ENCODE measurements around the gene SHH.

Gene SHH

GRCh38 chr7:155797262-155798250 is 14.7 kb downstream of the SHH start:
- peaks cover 7% of the 10 kb centered on the region for H3K4me1 Mint-ChIP-seq (ENCODE audit: low read depth)
- H3K4me3 Mint-ChIP-seq = no peak overlapping the region
- H3K27ac Mint-ChIP-seq = no peak overlapping the region
- H3K9me3 Mint-ChIP-seq = no peaks in the 10 kb centered on the region
- peaks cover 39% of the 10 kb centered on the region for H3K27me3 Mint-ChIP-seq
- H3K36me3 Mint-ChIP-seq (ENCODE audit: low read depth) = no peaks in the 10 kb centered on the region

GRCh38 chr7:155796381-155797261 is 15.6 kb downstream of the SHH start:
- H3K36me3 Mint-ChIP-seq (ENCODE audit: low read depth) = no peaks in the 10 kb centered on the region
- H3K4me1 Mint-ChIP-seq (ENCODE audit: low read depth) = peaks cover 4% of the 10 kb centered on the region
- H3K9me3 Mint-ChIP-seq = no peaks in the 10 kb centered on the region
- H3K27me3 Mint-ChIP-seq = peaks cover 31% of the 10 kb centered on the region
- no peak overlapping the region for H3K4me3 Mint-ChIP-seq
- H3K27ac Mint-ChIP-seq = no peak overlapping the region

GRCh38 chr7:155795951-155796350 is 16.3 kb downstream of the SHH start:
- H3K9me3 Mint-ChIP-seq = no peaks in the 10 kb centered on the region
- H3K27me3 Mint-ChIP-seq = peaks cover 26% of the 10 kb centered on the region
- no peak overlapping the region for H3K4me3 Mint-ChIP-seq
- no peak overlapping the region for H3K27ac Mint-ChIP-seq
- H3K4me1 Mint-ChIP-seq (ENCODE audit: low read depth) = peaks cover 4% of the 10 kb centered on the region
- H3K36me3 Mint-ChIP-seq (ENCODE audit: low read depth) = no peaks in the 10 kb centered on the region

- Mint-ChIP-seq H3K4me3 (no peak overlapping the region), H3K4me1 (ENCODE audit: low read depth) (peaks cover 4% of the 10 kb centered on the region), H3K36me3 (ENCODE audit: low read depth) (no peaks in the 10 kb centered on the region), H3K9me3 (no peaks in the 10 kb centered on the region), H3K27ac (no peak overlapping the region), H3K27me3 (peaks cover 22% of the 10 kb centered on the region)
These were observed 16.9 kb downstream of the SHH start for GRCh38 chr7:155795401-155795800.

- Mint-ChIP-seq H3K4me3 (no peak overlapping the region), H3K27ac (no peak overlapping the region), H3K9me3 (no peaks in the 10 kb centered on the region), H3K4me1 (ENCODE audit: low read depth) (peaks cover 4% of the 10 kb centered on the region), H3K27me3 (peaks cover 12% of the 10 kb centered on the region), H3K36me3 (ENCODE audit: low read depth) (no peaks in the 10 kb centered on the region)
These were observed 18.1 kb downstream of the SHH start for GRCh38 chr7:155794196-155794595.

GRCh38 chr7:155793720-155794119 is 18.5 kb downstream of the SHH start:
- H3K4me1 Mint-ChIP-seq (ENCODE audit: low read depth) = peaks cover 4% of the 10 kb centered on the region
- H3K36me3 Mint-ChIP-seq (ENCODE audit: low read depth) = no peaks in the 10 kb centered on the region
- no peaks in the 10 kb centered on the region for H3K9me3 Mint-ChIP-seq
- no peak overlapping the region for H3K27ac Mint-ChIP-seq
- H3K4me3 Mint-ChIP-seq = no peak overlapping the region
- peaks cover 7% of the 10 kb centered on the region for H3K27me3 Mint-ChIP-seq

- no peaks in the 10 kb centered on the region for H3K9me3 Mint-ChIP-seq
- no peaks in the 10 kb centered on the region for H3K4me1 Mint-ChIP-seq (ENCODE audit: low read depth)
- H3K4me3 Mint-ChIP-seq = no peak overlapping the region
- H3K36me3 Mint-ChIP-seq (ENCODE audit: low read depth) = no peaks in the 10 kb centered on the region
- no peak overlapping the region for H3K27ac Mint-ChIP-seq
- H3K27me3 Mint-ChIP-seq = peaks cover under 1% of the 10 kb centered on the region
These were observed 19.2 kb downstream of the SHH start for GRCh38 chr7:155792999-155793560.

- no peak overlapping the region for H3K27ac Mint-ChIP-seq
- peaks cover 6% of the 10 kb centered on the region for H3K27me3 Mint-ChIP-seq
- no peak overlapping the region for H3K4me3 Mint-ChIP-seq
- H3K4me1 Mint-ChIP-seq (ENCODE audit: low read depth) = peaks cover 5% of the 10 kb centered on the region
- H3K9me3 Mint-ChIP-seq = no peaks in the 10 kb centered on the region
- no peaks in the 10 kb centered on the region for H3K36me3 Mint-ChIP-seq (ENCODE audit: low read depth)
These were observed 19.8 kb downstream of the SHH start for GRCh38 chr7:155792315-155792960.

GRCh38 chr7:155791836-155792235 is 20.4 kb downstream of the SHH start:
- Mint-ChIP-seq H3K4me3 (no peak overlapping the region), H3K27ac (no peak overlapping the region), H3K4me1 (ENCODE audit: low read depth) (peaks cover 6% of the 10 kb centered on the region), H3K36me3 (ENCODE audit: low read depth) (no peaks in the 10 kb centered on the region), H3K27me3 (peaks cover 6% of the 10 kb centered on the region), H3K9me3 (no peaks in the 10 kb centered on the region)

- H3K4me1 Mint-ChIP-seq (ENCODE audit: low read depth) = peaks cover 9% of the 10 kb centered on the region
- peaks cover 1% of the 10 kb centered on the region for H3K36me3 Mint-ChIP-seq (ENCODE audit: low read depth)
- H3K27me3 Mint-ChIP-seq = peaks cover 8% of the 10 kb centered on the region
- H3K27ac Mint-ChIP-seq = no peak overlapping the region
- no peaks in the 10 kb centered on the region for H3K9me3 Mint-ChIP-seq
- H3K4me3 Mint-ChIP-seq = no peak overlapping the region
These were observed 21.0 kb downstream of the SHH start for GRCh38 chr7:155791214-155791737.

- Mint-ChIP-seq H3K9me3 (no peaks in the 10 kb centered on the region), H3K4me3 (no peak overlapping the region), H3K27me3 (peaks cover 13% of the 10 kb centered on the region), H3K4me1 (ENCODE audit: low read depth) (peaks cover 11% of the 10 kb centered on the region), H3K27ac (no peak overlapping the region), H3K36me3 (ENCODE audit: low read depth) (peaks cover 7% of the 10 kb centered on the region)
These were observed 21.6 kb downstream of the SHH start for GRCh38 chr7:155790666-155791065.

- no peak overlapping the region for H3K27ac Mint-ChIP-seq
- H3K4me3 Mint-ChIP-seq = no peak overlapping the region
- no peaks in the 10 kb centered on the region for H3K9me3 Mint-ChIP-seq
- peaks cover 14% of the 10 kb centered on the region for H3K36me3 Mint-ChIP-seq (ENCODE audit: low read depth)
- peaks cover 13% of the 10 kb centered on the region for H3K27me3 Mint-ChIP-seq
- H3K4me1 Mint-ChIP-seq (ENCODE audit: low read depth) = peaks cover 11% of the 10 kb centered on the region
These were observed 23.1 kb downstream of the SHH start for GRCh38 chr7:155789001-155789725.

GRCh38 chr7:155788616-155789000 is 23.7 kb downstream of the SHH start:
- Mint-ChIP-seq H3K4me1 (ENCODE audit: low read depth) (peaks cover 11% of the 10 kb centered on the region), H3K9me3 (no peaks in the 10 kb centered on the region), H3K27ac (no peak overlapping the region), H3K4me3 (no peak overlapping the region), H3K27me3 (peaks cover 13% of the 10 kb centered on the region), H3K36me3 (ENCODE audit: low read depth) (peaks cover 14% of the 10 kb centered on the region)

All from stimulated activated naive CD8-positive, alpha-beta T cell treated with anti-CD3 and anti-CD28 coated beads, Interleukin-15, Interleukin-2, amounts not matched to agents 100 ng/mL and 50 ng/mL, for 24 hours (primary cell).